Measurements from ENCODE around the gene NGB.

NGB gene

GRCh38 chr14:77230914-77231313 is 40.1 kb downstream of the NGB start:
- DNase-seq (ENCODE audit: low spot score), result no peak

GRCh38 chr14:77228056-77228455 is 43.0 kb downstream of the NGB start:
- DNase-seq (ENCODE audit: low spot score), result peak; percentile 46

GRCh38 chr14:77225892-77226557 is 45.0 kb downstream of the NGB start:
- DNase-seq (ENCODE audit: low spot score), result no peak

GRCh38 chr14:77225254-77225653 is 45.8 kb downstream of the NGB start:
- DNase-seq (ENCODE audit: low spot score), result no peak

- DNase-seq (ENCODE audit: low spot score), result no peak
Measured at GRCh38 chr14:77224212-77224611, 46.8 kb downstream of the NGB start.

- peak; percentile 56 for DNase-seq (ENCODE audit: low spot score)
Measured at GRCh38 chr14:77222546-77223225, 48.3 kb downstream of the NGB start.

GRCh38 chr14:77221241-77221871 is 49.6 kb downstream of the NGB start:
- no peak for DNase-seq (ENCODE audit: low spot score)

- DNase-seq (ENCODE audit: low spot score), result no peak
Measured at GRCh38 chr14:77220246-77221017, 50.6 kb downstream of the NGB start.

GRCh38 chr14:77219591-77219990 is 51.4 kb downstream of the NGB start:
- DNase-seq (ENCODE audit: low spot score), result no peak

- no peak for DNase-seq (ENCODE audit: low spot score)
Measured at GRCh38 chr14:77217551-77217950, 53.5 kb downstream of the NGB start.

Measured in iPS-NIHi11 (cell line).